Adrenal gland (tissue), 5 donors: ENCODE measurements around the gene PRKN.

Experiments used
- POLR2A ChIP-seq, 2 donors: fragments of 450-650 bp; IDR thresholded peaks; one replicate each; pipeline ENCODE4 v1.6.1; 2017; ENCODE audit warnings: antibody characterized with exemption in 2 of 2, mild to moderate bottlenecking in 2 of 2, moderate library complexity in 1 of 2
- TF ChIP-seq, protein P1 (sequence below), 6 experiments: fragments of 450-650 bp in 4 of 6; fragments of 200-600 bp in 2 of 6; sonication (generic) in 1 of 6; IDR thresholded peaks; 1 replicate in 5 of 6; 2 replicates in 1 of 6; pipeline versions ENCODE4 v1.5.1 to v1.8.0; 2016 to 2021; ENCODE audit warnings: antibody characterized with exemption in 6 of 6, mild to moderate bottlenecking in 2 of 6, moderate library complexity in 1 of 6
- donor health status: DM: no; HTN: no; CAD: no.

DNA sequence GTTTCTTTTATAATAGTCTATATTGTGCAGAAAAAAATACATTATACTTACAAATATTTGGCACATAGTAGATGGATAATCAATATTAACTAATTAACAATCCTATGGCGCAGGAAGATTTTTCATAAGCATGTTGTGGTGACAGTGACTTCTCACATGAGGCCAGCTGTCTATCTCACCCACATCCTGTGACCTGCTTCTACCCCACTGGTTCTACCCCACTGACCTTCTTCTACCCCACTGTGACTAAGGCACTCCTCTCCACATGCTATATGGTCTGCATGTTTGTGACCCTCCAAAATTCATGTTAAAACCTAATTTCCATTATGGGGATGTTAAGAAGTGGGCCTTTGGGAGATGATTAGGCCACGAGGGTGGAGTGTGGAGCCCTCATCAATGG lies 1058.9 kb downstream of the PRKN start:
- TF ChIP-seq, protein P1, sequence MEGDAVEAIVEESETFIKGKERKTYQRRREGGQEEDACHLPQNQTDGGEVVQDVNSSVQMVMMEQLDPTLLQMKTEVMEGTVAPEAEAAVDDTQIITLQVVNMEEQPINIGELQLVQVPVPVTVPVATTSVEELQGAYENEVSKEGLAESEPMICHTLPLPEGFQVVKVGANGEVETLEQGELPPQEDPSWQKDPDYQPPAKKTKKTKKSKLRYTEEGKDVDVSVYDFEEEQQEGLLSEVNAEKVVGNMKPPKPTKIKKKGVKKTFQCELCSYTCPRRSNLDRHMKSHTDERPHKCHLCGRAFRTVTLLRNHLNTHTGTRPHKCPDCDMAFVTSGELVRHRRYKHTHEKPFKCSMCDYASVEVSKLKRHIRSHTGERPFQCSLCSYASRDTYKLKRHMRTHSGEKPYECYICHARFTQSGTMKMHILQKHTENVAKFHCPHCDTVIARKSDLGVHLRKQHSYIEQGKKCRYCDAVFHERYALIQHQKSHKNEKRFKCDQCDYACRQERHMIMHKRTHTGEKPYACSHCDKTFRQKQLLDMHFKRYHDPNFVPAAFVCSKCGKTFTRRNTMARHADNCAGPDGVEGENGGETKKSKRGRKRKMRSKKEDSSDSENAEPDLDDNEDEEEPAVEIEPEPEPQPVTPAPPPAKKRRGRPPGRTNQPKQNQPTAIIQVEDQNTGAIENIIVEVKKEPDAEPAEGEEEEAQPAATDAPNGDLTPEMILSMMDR (IDR thresholded peaks at IDR 0.05), result no peak
- no peak for TF ChIP-seq POLR2A (IDR thresholded peaks at IDR 0.05)
